HCT116 (cell line): Measurements from ENCODE around the gene RAP1B.

Source experiments
- CBX3 ChIP-seq: IDR thresholded peaks from 2 replicates; pipeline ENCODE4 v1.6.1; 2012; ENCODE audit warnings: low read depth
- EZH2 ChIP-seq: fragments of 200-600 bp; sonication (generic); IDR thresholded peaks from 2 replicates; pipeline ENCODE4 v1.6.1; 2017; ENCODE audit warnings: antibody characterized with exemption, mixed run types
- EZH2phosphoT487 ChIP-seq: fragments of 200-600 bp; IDR thresholded peaks from 2 replicates; pipeline ENCODE4 v1.6.1; 2018; ENCODE audit warnings: antibody characterized with exemption, borderline replicate concordance
- JUND ChIP-seq: IDR thresholded peaks from 2 replicates; pipeline ENCODE4 v1.6.1; 2012
- POLR2A ChIP-seq: IDR thresholded peaks from 2 replicates; pipeline ENCODE4 v1.7.0; 2011; ENCODE audit warnings: borderline replicate concordance; ENCODE audit not compliant: insufficient read depth, insufficient read length; ENCODE audit errors: extremely low read depth
- POLR2AphosphoS5 ChIP-seq: IDR thresholded peaks from 2 replicates; pipeline ENCODE4 v1.6.1; 2011; ENCODE audit warnings: mild to moderate bottlenecking, low read depth, low read length, moderate library complexity
- RAD21 ChIP-seq: IDR thresholded peaks from 2 replicates; pipeline ENCODE4 v1.6.1; 2012; ENCODE audit warnings: low read depth, mild to moderate bottlenecking
- SIN3A ChIP-seq: IDR thresholded peaks from 2 replicates; pipeline ENCODE4 v1.6.1; 2012; ENCODE audit warnings: low read depth
- ZFX ChIP-seq: fragments of 450-650 bp; IDR thresholded peaks from 2 replicates; pipeline ENCODE4 v1.6.1; 2017
- TF ChIP-seq, protein P1 (sequence below), 3 experiments: fragments of 200-600 bp in 1 of 3; sonication (generic) in 1 of 3; IDR thresholded peaks in 2 of 3; conservative IDR thresholded peaks in 1 of 3; 2 replicates each; pipeline ENCODE4 v1.5.1; 2012 to 2017; ENCODE audit warnings: low read depth in 2 of 3, low read length in 2 of 3, antibody characterized with exemption in 1 of 3, borderline replicate concordance in 1 of 3, control low read depth in 1 of 3, mild to moderate bottlenecking in 1 of 3, mixed read lengths in 1 of 3, mixed run types in 1 of 3, moderate library complexity in 1 of 3; ENCODE audit not compliant: insufficient read depth in 1 of 3
- TF ChIP-seq, protein P2 (sequence below): IDR thresholded peaks from 2 replicates; pipeline ENCODE4 v1.6.1; 2012; ENCODE audit warnings: low read depth
- TF ChIP-seq, protein P3 (sequence below): IDR thresholded peaks from 2 replicates; pipeline ENCODE4 v1.6.1; 2012

DNA sequence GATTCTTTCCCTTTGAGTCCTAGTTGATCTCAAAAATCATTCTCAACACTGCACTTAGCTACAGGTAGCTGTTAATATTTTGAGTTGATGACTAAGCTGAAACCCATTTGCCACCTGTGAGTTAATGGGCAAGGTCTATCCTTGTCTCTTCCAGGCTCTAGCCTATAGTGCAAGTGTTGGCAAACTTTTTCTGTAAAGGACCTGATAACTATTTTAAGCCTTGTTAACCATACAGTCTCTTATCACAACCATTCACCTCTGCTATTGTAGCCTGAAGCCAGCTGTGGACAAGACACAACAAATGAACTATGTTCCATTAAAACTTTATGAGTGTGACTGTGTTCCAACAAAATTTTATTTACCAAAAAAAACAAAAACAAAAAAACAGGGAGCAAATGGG, 19.4 kb downstream of the RAP1B start:
- TF ChIP-seq, protein P1, sequence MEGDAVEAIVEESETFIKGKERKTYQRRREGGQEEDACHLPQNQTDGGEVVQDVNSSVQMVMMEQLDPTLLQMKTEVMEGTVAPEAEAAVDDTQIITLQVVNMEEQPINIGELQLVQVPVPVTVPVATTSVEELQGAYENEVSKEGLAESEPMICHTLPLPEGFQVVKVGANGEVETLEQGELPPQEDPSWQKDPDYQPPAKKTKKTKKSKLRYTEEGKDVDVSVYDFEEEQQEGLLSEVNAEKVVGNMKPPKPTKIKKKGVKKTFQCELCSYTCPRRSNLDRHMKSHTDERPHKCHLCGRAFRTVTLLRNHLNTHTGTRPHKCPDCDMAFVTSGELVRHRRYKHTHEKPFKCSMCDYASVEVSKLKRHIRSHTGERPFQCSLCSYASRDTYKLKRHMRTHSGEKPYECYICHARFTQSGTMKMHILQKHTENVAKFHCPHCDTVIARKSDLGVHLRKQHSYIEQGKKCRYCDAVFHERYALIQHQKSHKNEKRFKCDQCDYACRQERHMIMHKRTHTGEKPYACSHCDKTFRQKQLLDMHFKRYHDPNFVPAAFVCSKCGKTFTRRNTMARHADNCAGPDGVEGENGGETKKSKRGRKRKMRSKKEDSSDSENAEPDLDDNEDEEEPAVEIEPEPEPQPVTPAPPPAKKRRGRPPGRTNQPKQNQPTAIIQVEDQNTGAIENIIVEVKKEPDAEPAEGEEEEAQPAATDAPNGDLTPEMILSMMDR (IDR thresholded peaks at IDR 0.05 in 2 of 3, conservative IDR thresholded peaks at IDR 0.05 in 1 of 3; ENCODE audit: borderline replicate concordance in 1 of 3, insufficient read depth in 1 of 3, low read depth in 2 of 3, low read length in 2 of 3) = no peak
- TF ChIP-seq RAD21 (no peak), POLR2A (no peak), EZH2 (no peak), ZFX (no peak), POLR2AphosphoS5 (no peak), JUND (no peak), EZH2phosphoT487 (no peak), SIN3A (no peak), CBX3 (no peak)
- TF ChIP-seq, protein P2, sequence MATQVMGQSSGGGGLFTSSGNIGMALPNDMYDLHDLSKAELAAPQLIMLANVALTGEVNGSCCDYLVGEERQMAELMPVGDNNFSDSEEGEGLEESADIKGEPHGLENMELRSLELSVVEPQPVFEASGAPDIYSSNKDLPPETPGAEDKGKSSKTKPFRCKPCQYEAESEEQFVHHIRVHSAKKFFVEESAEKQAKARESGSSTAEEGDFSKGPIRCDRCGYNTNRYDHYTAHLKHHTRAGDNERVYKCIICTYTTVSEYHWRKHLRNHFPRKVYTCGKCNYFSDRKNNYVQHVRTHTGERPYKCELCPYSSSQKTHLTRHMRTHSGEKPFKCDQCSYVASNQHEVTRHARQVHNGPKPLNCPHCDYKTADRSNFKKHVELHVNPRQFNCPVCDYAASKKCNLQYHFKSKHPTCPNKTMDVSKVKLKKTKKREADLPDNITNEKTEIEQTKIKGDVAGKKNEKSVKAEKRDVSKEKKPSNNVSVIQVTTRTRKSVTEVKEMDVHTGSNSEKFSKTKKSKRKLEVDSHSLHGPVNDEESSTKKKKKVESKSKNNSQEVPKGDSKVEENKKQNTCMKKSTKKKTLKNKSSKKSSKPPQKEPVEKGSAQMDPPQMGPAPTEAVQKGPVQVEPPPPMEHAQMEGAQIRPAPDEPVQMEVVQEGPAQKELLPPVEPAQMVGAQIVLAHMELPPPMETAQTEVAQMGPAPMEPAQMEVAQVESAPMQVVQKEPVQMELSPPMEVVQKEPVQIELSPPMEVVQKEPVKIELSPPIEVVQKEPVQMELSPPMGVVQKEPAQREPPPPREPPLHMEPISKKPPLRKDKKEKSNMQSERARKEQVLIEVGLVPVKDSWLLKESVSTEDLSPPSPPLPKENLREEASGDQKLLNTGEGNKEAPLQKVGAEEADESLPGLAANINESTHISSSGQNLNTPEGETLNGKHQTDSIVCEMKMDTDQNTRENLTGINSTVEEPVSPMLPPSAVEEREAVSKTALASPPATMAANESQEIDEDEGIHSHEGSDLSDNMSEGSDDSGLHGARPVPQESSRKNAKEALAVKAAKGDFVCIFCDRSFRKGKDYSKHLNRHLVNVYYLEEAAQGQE = no peak
- TF ChIP-seq, protein P3, sequence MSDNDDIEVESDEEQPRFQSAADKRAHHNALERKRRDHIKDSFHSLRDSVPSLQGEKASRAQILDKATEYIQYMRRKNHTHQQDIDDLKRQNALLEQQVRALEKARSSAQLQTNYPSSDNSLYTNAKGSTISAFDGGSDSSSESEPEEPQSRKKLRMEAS = no peak
